Smooth muscle cell of the pulmonary artery (primary cell): ENCODE data around the gene PPM1K. TPM values are rescaled to one million over a fixed set of nuclear protein-coding genes. Genes with fewer than 3 reads are reported as not detected.

ENCODE experiments used
- total RNA-seq: library from RNA; depleted of rRNA; stranded (reverse); fragments of >200 nt; gene quantifications from 2 replicates; pipeline ENCODE4 v1.2.3, GENCODE V29; 2014

The PPM1K gene
- 18.9 and 19.2 TPM in 2 replicates for total RNA-seq

GRCh38 chr4:88284439-88285234 is at the start of gene PPM1K:
TSS of gene PPM1K (minus strand) at chr4:88284561. CDS start at chr4:88278583, 5,978 bp downstream.

Other genes with a start within 250 kb of the PPM1K start
- 1.2 and 7.2 TPM in 2 replicates for gene ABCG2, start 125.9 kb downstream of the PPM1K start, total RNA-seq
- 8.1 and 8.7 TPM in 2 replicates for gene HERC6, start 94.3 kb upstream of the PPM1K start, total RNA-seq
- gene HERC5, start 172.6 kb upstream of the PPM1K start, total RNA-seq = 1.7 and 1.8 TPM in 2 replicates
- gene PYURF, start 239.2 kb upstream of the PPM1K start, total RNA-seq = 69.9 and 78.4 TPM in 2 replicates